GM19467 (cell line): ENCODE results near the gene NECAB2.

Experiments used
- ATAC-seq: cut with Tn5 transposase; IDR thresholded peaks from one replicate; pipeline ENCODE4 v1.9.1; 2021; ENCODE audit warnings: mild to moderate bottlenecking, moderate library complexity; ENCODE audit not compliant: unreplicated experiment

The NECAB2 gene

GRCh38 chr16:83981799-83982198 is 13.8 kb downstream of the NECAB2 start:
- ATAC-seq: no peak

GRCh38 chr16:83983491-83983890 is 15.4 kb downstream of the NECAB2 start:
- ATAC-seq: no peak

GRCh38 chr16:83989300-83989699 is 21.3 kb downstream of the NECAB2 start:
- ATAC-seq: no peak

GRCh38 chr16:83990492-83990891 is 22.4 kb downstream of the NECAB2 start:
- no peak for ATAC-seq

- ATAC-seq: no peak
These were observed 24.6 kb downstream of the NECAB2 start for GRCh38 chr16:83992624-83993023.

GRCh38 chr16:83994087-83994486 is 26.0 kb downstream of the NECAB2 start:
- ATAC-seq: no peak

- no peak for ATAC-seq
These were observed 26.7 kb downstream of the NECAB2 start for GRCh38 chr16:83994703-83995102.

GRCh38 chr16:83995754-83996153 is 27.7 kb downstream of the NECAB2 start:
- ATAC-seq: no peak

GRCh38 chr16:83996481-83997252 is 28.6 kb downstream of the NECAB2 start:
- no peak for ATAC-seq

GRCh38 chr16:83998091-83998490 is 30.0 kb downstream of the NECAB2 start:
- no peak for ATAC-seq

- no peak for ATAC-seq
These were observed 33.1 kb downstream of the NECAB2 start for GRCh38 chr16:84000989-84001642.

GRCh38 chr16:84001726-84002125 is 33.7 kb downstream of the NECAB2 start:
- no peak for ATAC-seq

GRCh38 chr16:84003038-84003437 is 35.0 kb downstream of the NECAB2 start:
- no peak for ATAC-seq

GRCh38 chr16:84004442-84004841 is 36.4 kb downstream of the NECAB2 start:
- no peak for ATAC-seq

- ATAC-seq: no peak
These were observed 37.3 kb downstream of the NECAB2 start for GRCh38 chr16:84005391-84005790.

GRCh38 chr16:84007520-84007919 is 39.5 kb downstream of the NECAB2 start:
- no peak for ATAC-seq

GRCh38 chr16:84007965-84008364 is 39.9 kb downstream of the NECAB2 start:
- ATAC-seq: no peak

GRCh38 chr16:84009282-84009681 is 41.2 kb downstream of the NECAB2 start:
- ATAC-seq: no peak

GRCh38 chr16:84013787-84014569 is 45.9 kb downstream of the NECAB2 start:
- ATAC-seq: peak; percentile 77

- ATAC-seq: no peak
These were observed 46.7 kb downstream of the NECAB2 start for GRCh38 chr16:84014570-84015327.

GRCh38 chr16:84015399-84015798 is 47.4 kb downstream of the NECAB2 start:
- no peak for ATAC-seq
